DND-41 (cell line): ENCODE measurements around the gene ABCC4.

Experiments used
- EZH2 ChIP-seq: IDR thresholded peaks from 3 replicates; pipeline ENCODE4 v1.6.1; 2012; ENCODE audit warnings: borderline replicate concordance, low read depth, mild to moderate bottlenecking, moderate library complexity, low read length, inconsistent platforms; ENCODE audit not compliant: severe bottlenecking
- TF ChIP-seq, protein P1 (sequence below): IDR thresholded peaks from 2 replicates; pipeline ENCODE4 v1.5.1; 2012; ENCODE audit warnings: borderline replicate concordance, low read length, moderate library complexity, mild to moderate bottlenecking; ENCODE audit not compliant: poor library complexity, severe bottlenecking; ENCODE audit errors: extremely low read depth

DNA sequence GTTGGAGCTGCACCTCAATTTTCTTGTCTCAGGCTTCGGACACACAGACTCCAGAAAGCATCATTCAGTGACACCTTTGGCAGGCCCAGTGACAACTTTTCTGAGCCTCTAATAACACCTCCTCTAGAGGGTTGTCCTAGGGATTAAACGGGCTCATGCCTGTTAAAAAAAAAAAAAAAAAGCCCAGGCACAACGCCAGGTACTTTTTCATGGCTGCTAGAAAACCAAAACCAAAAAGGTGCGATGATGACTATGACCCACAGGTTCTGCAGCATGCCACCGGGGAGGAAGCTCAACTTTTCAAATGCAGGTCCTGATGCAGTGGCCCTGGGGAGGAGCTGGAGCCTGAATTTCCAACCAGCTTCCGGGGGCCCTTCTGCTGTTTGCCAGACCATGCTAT, 184.2 kb downstream of the ABCC4 start:
- TF ChIP-seq, protein P1, sequence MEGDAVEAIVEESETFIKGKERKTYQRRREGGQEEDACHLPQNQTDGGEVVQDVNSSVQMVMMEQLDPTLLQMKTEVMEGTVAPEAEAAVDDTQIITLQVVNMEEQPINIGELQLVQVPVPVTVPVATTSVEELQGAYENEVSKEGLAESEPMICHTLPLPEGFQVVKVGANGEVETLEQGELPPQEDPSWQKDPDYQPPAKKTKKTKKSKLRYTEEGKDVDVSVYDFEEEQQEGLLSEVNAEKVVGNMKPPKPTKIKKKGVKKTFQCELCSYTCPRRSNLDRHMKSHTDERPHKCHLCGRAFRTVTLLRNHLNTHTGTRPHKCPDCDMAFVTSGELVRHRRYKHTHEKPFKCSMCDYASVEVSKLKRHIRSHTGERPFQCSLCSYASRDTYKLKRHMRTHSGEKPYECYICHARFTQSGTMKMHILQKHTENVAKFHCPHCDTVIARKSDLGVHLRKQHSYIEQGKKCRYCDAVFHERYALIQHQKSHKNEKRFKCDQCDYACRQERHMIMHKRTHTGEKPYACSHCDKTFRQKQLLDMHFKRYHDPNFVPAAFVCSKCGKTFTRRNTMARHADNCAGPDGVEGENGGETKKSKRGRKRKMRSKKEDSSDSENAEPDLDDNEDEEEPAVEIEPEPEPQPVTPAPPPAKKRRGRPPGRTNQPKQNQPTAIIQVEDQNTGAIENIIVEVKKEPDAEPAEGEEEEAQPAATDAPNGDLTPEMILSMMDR = no peak
- TF ChIP-seq EZH2 = no peak
